RWPE1 (cell line): Measurements from ENCODE around the gene METTL23.
A peak's percentile ranks its signal among the peaks of the same experiment; 100 is the strongest.

Experiments used
- CTCF ChIA-PET: fragments of 350-600 bp; sonication (Branson Sonifier 250); formaldehyde crosslinking; extraction: SDS; loops from one replicate; lab custom pipeline; 2021; lab: Yijun Ruan, JAX
- POLR2A ChIA-PET: fragments of 400-600 bp; formaldehyde crosslinking; extraction: SDS; loops from one replicate; lab custom pipeline; 2020; ENCODE audit warnings: antibody characterized with exemption; ENCODE audit not compliant: low non-redundant PET; lab: Yijun Ruan, JAX
- DNase-seq: peaks from one replicate; pipeline ENCODE4 v3.0.0; 2012; ENCODE audit warnings: low spot score
- H3K27ac ChIP-seq: fragments of 450-650 bp; 2 replicates; pipeline ENCODE4 v1.5.1; 2017
- CTCF ChIP-seq: fragments of 450-650 bp; conservative IDR thresholded peaks from 2 replicates; pipeline ENCODE4 v1.5.1; 2017; ENCODE audit warnings: low read depth, mild to moderate bottlenecking

METTL23 gene

GRCh38 chr17:76682296-76682695, 44.3 kb upstream of the METTL23 start:
- ChIA-PET POLR2A (no interaction called here), CTCF (interaction anchor here (1.0 to 1.7 kb wide), 4 partner anchors 26 to 159 kb away, joined by 3 to 18 read pairs (median 6); partner anchors contain the start of gene ST6GALNAC2)
- TF ChIP-seq CTCF = no peak
- DNase-seq = no peak
- peak overlapping the region; percentile 28; the same call in 1 of the 2 replicates for H3K27ac ChIP-seq

- DNase-seq = no peak
- POLR2A ChIA-PET = no interaction called here
- no peak for TF ChIP-seq CTCF
- CTCF ChIA-PET = interaction anchor here (0.7 kb wide), 1 partner anchor 252 kb away, joined by 3 read pairs; no protein-coding TSS in a partner anchor
- H3K27ac ChIP-seq = peak overlapping the region; percentile 28; the same call in 1 of the 2 replicates
These were observed 43.5 kb upstream of the METTL23 start for GRCh38 chr17:76683011-76683755.

GRCh38 chr17:76683921-76684745, 42.5 kb upstream of the METTL23 start:
- CTCF ChIA-PET = interaction anchor here (0.6 to 0.7 kb wide), 3 partner anchors 17 to 962 kb away, joined by 3 to 4 read pairs (median 3); no protein-coding TSS in a partner anchor

GRCh38 chr17:76684756-76685155, 41.9 kb upstream of the METTL23 start:
- DNase-seq = no peak
- ChIA-PET CTCF (interaction anchor here (0.6 kb wide), 1 partner anchor 963 kb away, joined by 3 read pairs; no protein-coding TSS in a partner anchor), POLR2A (no interaction called here)
- H3K27ac ChIP-seq = no peak overlapping the region
- no peak for TF ChIP-seq CTCF

More at GRCh38 chr17:76683921-76684745, 42.5 kb upstream of the METTL23 start:
- POLR2A ChIA-PET = no interaction called here
- H3K27ac ChIP-seq = no peak overlapping the region
- no peak for DNase-seq
- no peak for TF ChIP-seq CTCF

GRCh38 chr17:76685366-76685765, 41.3 kb upstream of the METTL23 start:
- TF ChIP-seq CTCF = no peak
- ChIA-PET POLR2A (no interaction called here), CTCF (no interaction called here)
- peak overlapping the region; percentile 64; the same call in 1 of the 2 replicates for H3K27ac ChIP-seq
- DNase-seq = no peak

- H3K27ac ChIP-seq = peak overlapping the region; percentile 64; the same call in 1 of the 2 replicates
- ChIA-PET POLR2A (no interaction called here), CTCF (no interaction called here)
- no peak for TF ChIP-seq CTCF
- no peak for DNase-seq
These were observed 40.8 kb upstream of the METTL23 start for GRCh38 chr17:76685846-76686245.
